Panc1 (cell line): ENCODE results near the gene C19orf33. TPM values are rescaled to one million over a fixed set of nuclear protein-coding genes. Genes with fewer than 3 reads are reported as not detected.

Source experiments
- ATAC-seq: fragments of 200-7000 bp; cut with Tn5 transposase; 2 replicates; pipeline ENCODE4 v1.9.1; 2020; ENCODE audit warnings: mild to moderate bottlenecking, moderate library complexity
- BruUV-seq: library from RNA; stranded (reverse); fragments of 400-500 nt; replicated peaks from 2 replicates; lab custom pipeline; 2021; lab: Mats Ljungman, UMichigan
- CTCF ChIA-PET: fragments of 300-600 bp; sonication (Branson Sonifier 250); formaldehyde crosslinking; loops from one replicate; lab custom pipeline; 2022; ENCODE audit warnings: antibody characterized with exemption; lab: Charles Lee
- POLR2A ChIA-PET: fragments of 300-600 bp; sonication (Branson Sonifier 250); formaldehyde crosslinking; loops from one replicate; lab custom pipeline; 2022; ENCODE audit warnings: antibody characterized with exemption; lab: Charles Lee
- DNase-seq: peaks from one replicate; pipeline ENCODE4 v3.0.0-alpha.2; 2010; ENCODE audit warnings: low read depth, low spot score
- H3K27ac ChIP-seq: 2 replicates; pipeline ENCODE4 v1.5.1; 2011; ENCODE audit warnings: mild to moderate bottlenecking, low read length, inconsistent platforms
- H3K27me3 ChIP-seq: fragments of 200-500 bp; sonication (Bioruptor generic); 2 replicates; pipeline ENCODE4 v1.6.0; 2014; ENCODE audit warnings: low read length, inconsistent platforms; ENCODE audit not compliant: control insufficient read depth, insufficient read depth
- H3K36me3 ChIP-seq: fragments of 200-500 bp; sonication (Bioruptor generic); 2 replicates; pipeline ENCODE4 v1.5.1; 2014; ENCODE audit warnings: inconsistent platforms, mild to moderate bottlenecking, low read length, moderate library complexity; ENCODE audit not compliant: control insufficient read depth, insufficient read depth
- H3K4me1 ChIP-seq: 2 replicates; pipeline ENCODE4 v1.5.1; 2011; ENCODE audit warnings: inconsistent platforms, mild to moderate bottlenecking, low read length, moderate library complexity; ENCODE audit not compliant: control insufficient read depth, insufficient read depth
- H3K4me3 ChIP-seq, 2 experiments: 2 replicates each; pipeline ENCODE4 v1.5.1; 2011 to 2012; ENCODE audit warnings: low read depth in 2 of 2, low read length in 2 of 2, mild to moderate bottlenecking in 2 of 2, inconsistent platforms in 1 of 2, moderate library complexity in 1 of 2
- H3K9me3 ChIP-seq: fragments of 200-500 bp; sonication (Bioruptor generic); 2 replicates; pipeline ENCODE4 v1.5.1; 2014; ENCODE audit warnings: low read depth, mild to moderate bottlenecking, inconsistent platforms, low read length, moderate library complexity; ENCODE audit not compliant: control insufficient read depth, insufficient read depth
- POLR2AphosphoS5 ChIP-seq: IDR thresholded peaks from 2 replicates; pipeline ENCODE4 v1.6.1; 2012; ENCODE audit warnings: mild to moderate bottlenecking, low read depth, low read length, moderate library complexity
- SIN3A ChIP-seq: IDR thresholded peaks from 2 replicates; pipeline ENCODE4 v1.6.1; 2012; ENCODE audit warnings: low read depth, mild to moderate bottlenecking, low read length, moderate library complexity, borderline replicate concordance; ENCODE audit not compliant: insufficient read depth
- TCF7L2 ChIP-seq: IDR thresholded peaks from 2 replicates; pipeline ENCODE4 v1.6.1; 2011; ENCODE audit warnings: mild to moderate bottlenecking, low read depth, low read length, inconsistent platforms
- in situ Hi-C: cut with HindIII; loops from 2 replicates; pipeline ENCODE4 v1.10.0; 2016; ENCODE audit warnings: low sequenced_read_pairs, low pct_unique_long_range_greater_than_20kb
- intact Hi-C: fragments of 100-400 bp; cut with micrococcal nuclease; formaldehyde crosslinking; loops from one replicate; pipeline ENCODE4 v1.10.0; 2022; ENCODE audit not compliant: unreplicated experiment
- total RNA-seq: library from RNA; stranded (reverse); gene quantifications from one replicate; pipeline ENCODE4 v1.2.1, GENCODE V29; 2021; ENCODE audit not compliant: unreplicated experiment
- TF ChIP-seq, protein P1 (sequence below), 2 experiments: IDR thresholded peaks; 2 replicates each; pipeline ENCODE4 v1.6.1; 2011 to 2012; ENCODE audit warnings: low read depth in 2 of 2, control low read depth in 1 of 2, low read length in 1 of 2, mild to moderate bottlenecking in 1 of 2, moderate library complexity in 1 of 2; ENCODE audit not compliant: insufficient read depth in 1 of 2
- TF ChIP-seq, protein P2 (sequence below): fragments of 450-650 bp; IDR thresholded peaks from 2 replicates; pipeline ENCODE4 v1.5.1; 2017; ENCODE audit warnings: mild to moderate bottlenecking

C19orf33 gene
- total RNA-seq, 1 experiment from 2014 or later = 201 TPM

DNA sequence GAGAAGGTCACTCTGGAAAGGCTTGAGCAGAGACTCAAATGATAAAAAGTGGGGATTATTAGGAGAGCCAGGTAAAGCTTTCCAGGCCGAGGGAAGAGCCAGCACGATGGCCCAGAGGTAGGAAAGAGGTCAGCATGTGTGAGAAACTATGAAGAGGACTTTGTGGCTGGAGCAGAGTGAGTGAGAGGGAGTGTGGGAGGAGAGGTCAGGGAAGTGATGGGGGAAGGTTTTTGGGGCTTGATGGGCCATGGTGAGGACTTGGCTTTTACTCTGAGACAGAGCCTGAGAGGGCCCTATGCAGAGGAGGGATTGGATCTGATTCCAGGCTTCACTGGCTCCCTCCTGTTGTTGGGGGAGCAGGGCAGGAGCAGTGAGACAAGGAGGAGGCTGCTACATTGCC lies 36.9 kb downstream of the C19orf33 start:
- ChIA-PET POLR2A (no interaction called here), CTCF (interaction anchor here (0.7 kb wide), 1 partner anchor 23 kb away, joined by 4 read pairs; no protein-coding TSS in a partner anchor)
- BruUV-seq = no TSS peak
- intact Hi-C loops (no loop called here), in situ Hi-C loops (no loop called here)
- TF ChIP-seq, protein P1, sequence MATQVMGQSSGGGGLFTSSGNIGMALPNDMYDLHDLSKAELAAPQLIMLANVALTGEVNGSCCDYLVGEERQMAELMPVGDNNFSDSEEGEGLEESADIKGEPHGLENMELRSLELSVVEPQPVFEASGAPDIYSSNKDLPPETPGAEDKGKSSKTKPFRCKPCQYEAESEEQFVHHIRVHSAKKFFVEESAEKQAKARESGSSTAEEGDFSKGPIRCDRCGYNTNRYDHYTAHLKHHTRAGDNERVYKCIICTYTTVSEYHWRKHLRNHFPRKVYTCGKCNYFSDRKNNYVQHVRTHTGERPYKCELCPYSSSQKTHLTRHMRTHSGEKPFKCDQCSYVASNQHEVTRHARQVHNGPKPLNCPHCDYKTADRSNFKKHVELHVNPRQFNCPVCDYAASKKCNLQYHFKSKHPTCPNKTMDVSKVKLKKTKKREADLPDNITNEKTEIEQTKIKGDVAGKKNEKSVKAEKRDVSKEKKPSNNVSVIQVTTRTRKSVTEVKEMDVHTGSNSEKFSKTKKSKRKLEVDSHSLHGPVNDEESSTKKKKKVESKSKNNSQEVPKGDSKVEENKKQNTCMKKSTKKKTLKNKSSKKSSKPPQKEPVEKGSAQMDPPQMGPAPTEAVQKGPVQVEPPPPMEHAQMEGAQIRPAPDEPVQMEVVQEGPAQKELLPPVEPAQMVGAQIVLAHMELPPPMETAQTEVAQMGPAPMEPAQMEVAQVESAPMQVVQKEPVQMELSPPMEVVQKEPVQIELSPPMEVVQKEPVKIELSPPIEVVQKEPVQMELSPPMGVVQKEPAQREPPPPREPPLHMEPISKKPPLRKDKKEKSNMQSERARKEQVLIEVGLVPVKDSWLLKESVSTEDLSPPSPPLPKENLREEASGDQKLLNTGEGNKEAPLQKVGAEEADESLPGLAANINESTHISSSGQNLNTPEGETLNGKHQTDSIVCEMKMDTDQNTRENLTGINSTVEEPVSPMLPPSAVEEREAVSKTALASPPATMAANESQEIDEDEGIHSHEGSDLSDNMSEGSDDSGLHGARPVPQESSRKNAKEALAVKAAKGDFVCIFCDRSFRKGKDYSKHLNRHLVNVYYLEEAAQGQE (IDR thresholded peaks at IDR 0.05; ENCODE audit: insufficient read depth in 1 of 2, low read depth in 2 of 2, low read length in 1 of 2) = no peak
- no peak for TF ChIP-seq SIN3A
- TF ChIP-seq, protein P2, sequence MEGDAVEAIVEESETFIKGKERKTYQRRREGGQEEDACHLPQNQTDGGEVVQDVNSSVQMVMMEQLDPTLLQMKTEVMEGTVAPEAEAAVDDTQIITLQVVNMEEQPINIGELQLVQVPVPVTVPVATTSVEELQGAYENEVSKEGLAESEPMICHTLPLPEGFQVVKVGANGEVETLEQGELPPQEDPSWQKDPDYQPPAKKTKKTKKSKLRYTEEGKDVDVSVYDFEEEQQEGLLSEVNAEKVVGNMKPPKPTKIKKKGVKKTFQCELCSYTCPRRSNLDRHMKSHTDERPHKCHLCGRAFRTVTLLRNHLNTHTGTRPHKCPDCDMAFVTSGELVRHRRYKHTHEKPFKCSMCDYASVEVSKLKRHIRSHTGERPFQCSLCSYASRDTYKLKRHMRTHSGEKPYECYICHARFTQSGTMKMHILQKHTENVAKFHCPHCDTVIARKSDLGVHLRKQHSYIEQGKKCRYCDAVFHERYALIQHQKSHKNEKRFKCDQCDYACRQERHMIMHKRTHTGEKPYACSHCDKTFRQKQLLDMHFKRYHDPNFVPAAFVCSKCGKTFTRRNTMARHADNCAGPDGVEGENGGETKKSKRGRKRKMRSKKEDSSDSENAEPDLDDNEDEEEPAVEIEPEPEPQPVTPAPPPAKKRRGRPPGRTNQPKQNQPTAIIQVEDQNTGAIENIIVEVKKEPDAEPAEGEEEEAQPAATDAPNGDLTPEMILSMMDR = no peak
- TF ChIP-seq TCF7L2 = no peak
- TF ChIP-seq POLR2AphosphoS5 = no peak
- Histone ChIP-seq H3K27ac (no peak overlapping the region), H3K4me1 (no peaks in the 10 kb centered on the region), H3K9me3 (no peaks in the 10 kb centered on the region), H3K27me3 (no peaks in the 10 kb centered on the region), H3K4me3 (no peak overlapping the region), H3K36me3 (no peaks in the 10 kb centered on the region)
- DNase-seq (no peak), ATAC-seq (no peak)

GRCh38 chr19:38346837-38347236 lies 42.8 kb downstream of the C19orf33 start:
- CTCF ChIA-PET = interaction anchor here (0.6 kb wide), 1 partner anchor 9 kb away, joined by 3 read pairs; no protein-coding TSS in a partner anchor
- no peak overlapping the region for H3K4me3 ChIP-seq
- no peaks in the 10 kb centered on the region for H3K9me3 ChIP-seq
- H3K4me1 ChIP-seq = no peaks in the 10 kb centered on the region
- DNase-seq (no peak), ATAC-seq (no peak)
- H3K27ac ChIP-seq = no peak overlapping the region
- TF ChIP-seq SIN3A (no peak), TCF7L2 (no peak), POLR2AphosphoS5 (no peak)
- TF ChIP-seq, protein P1 (IDR thresholded peaks at IDR 0.05; ENCODE audit: insufficient read depth in 1 of 2, low read depth in 2 of 2, low read length in 1 of 2) = no peak
- TF ChIP-seq, protein P2 = no peak
- no TSS peak for BruUV-seq
- intact Hi-C loops = no loop called here
- POLR2A ChIA-PET = no interaction called here
- H3K36me3 ChIP-seq = no peaks in the 10 kb centered on the region
- in situ Hi-C loops = no loop called here
- H3K27me3 ChIP-seq = no peaks in the 10 kb centered on the region
